SK-N-SH (cell line): ENCODE measurements around the gene COBL. TPM values are rescaled to one million over a fixed set of nuclear protein-coding genes. Genes with fewer than 3 reads are reported as not detected.

Source experiments
- CTCF ChIA-PET: fragments of 300-600, 350-600 bp; formaldehyde crosslinking; extraction: SDS; loops from one replicate; lab custom pipeline; 2021; lab: Yijun Ruan, JAX
- POLR2A ChIA-PET: fragments of 350-600 bp; sonication (Branson Sonifier 250); formaldehyde crosslinking; extraction: SDS; loops from one replicate; lab custom pipeline; 2020; ENCODE audit warnings: antibody characterized with exemption, inconsistent platforms; lab: Yijun Ruan, JAX
- DNase-seq: peaks from one replicate; pipeline ENCODE4 v3.0.0; 2012
- H2AFZ ChIP-seq: fragments of 200-600 bp; sonication (generic); 2 replicates; pipeline ENCODE4 v1.8.1; 2016; ENCODE audit warnings: antibody characterized with exemption, mild to moderate bottlenecking, low read depth
- H3F3A ChIP-seq: fragments of 200-600 bp; sonication (generic); replicated peaks from 2 replicates; pipeline ENCODE3; 2016; ENCODE audit warnings: antibody characterized with exemption, mild to moderate bottlenecking; ENCODE audit not compliant: insufficient read depth
- H3K27ac ChIP-seq, 2 experiments: fragments of 200-500 bp in 1 of 2; fragments of 200-600 bp in 1 of 2; sonication (Bioruptor generic) in 1 of 2; sonication (generic), shearing (Covaris generic) in 1 of 2; 2 replicates each; pipeline versions ENCODE4 v1.5.1 to v1.6.1; 2014 to 2016; ENCODE audit warnings: low read depth in 2 of 2, inconsistent platforms in 1 of 2, low read length in 1 of 2, mild to moderate bottlenecking in 1 of 2, mixed read lengths in 1 of 2
- H3K27me3 ChIP-seq: fragments of 200-600 bp; sonication (generic), shearing (Covaris generic); 2 replicates; pipeline ENCODE4 v1.6.1; 2016; ENCODE audit warnings: mixed run types; ENCODE audit not compliant: insufficient read depth
- H3K36me3 ChIP-seq, 2 experiments: fragments of 200-500 bp in 1 of 2; fragments of 200-600 bp in 1 of 2; sonication (Bioruptor generic) in 1 of 2; sonication (generic) in 1 of 2; replicated peaks in 1 of 2; 2 replicates each; pipeline versions ENCODE3 to v1.5.1; 2014 to 2016; ENCODE audit warnings: low read length in 1 of 2, mild to moderate bottlenecking in 1 of 2; ENCODE audit not compliant: insufficient read depth in 2 of 2, control insufficient read depth in 1 of 2
- H3K4me1 ChIP-seq, 2 experiments: fragments of 200-500 bp in 1 of 2; fragments of 200-600 bp in 1 of 2; sonication (Bioruptor generic) in 1 of 2; sonication (generic), shearing (Covaris generic) in 1 of 2; 2 replicates each; pipeline versions ENCODE4 v1.5.1 to v1.6.1; 2014 to 2016; ENCODE audit warnings: low read depth in 1 of 2, low read length in 1 of 2, mixed run types in 1 of 2; ENCODE audit not compliant: insufficient read depth in 2 of 2, control insufficient read depth in 1 of 2
- H3K4me2 ChIP-seq: fragments of 200-600 bp; sonication (generic), shearing (Covaris generic); 2 replicates; pipeline ENCODE4 v1.6.1; 2017; ENCODE audit warnings: mixed run types
- H3K4me3 ChIP-seq, 2 experiments: fragments of 200-500 bp in 1 of 2; fragments of 200-600 bp in 1 of 2; sonication (Bioruptor generic) in 1 of 2; sonication (generic), shearing (Covaris generic) in 1 of 2; 2 replicates each; pipeline versions ENCODE4 v1.5.1 to v1.8.1; 2014 to 2016; ENCODE audit warnings: low read depth in 2 of 2, inconsistent platforms in 1 of 2, low read length in 1 of 2, mild to moderate bottlenecking in 1 of 2, mixed read lengths in 1 of 2, moderate library complexity in 1 of 2
- H3K79me2 ChIP-seq: fragments of 200-600 bp; sonication (generic); 2 replicates; pipeline ENCODE4 v1.8.1; 2017; ENCODE audit warnings: mild to moderate bottlenecking; ENCODE audit not compliant: insufficient read depth
- H3K9ac ChIP-seq: fragments of 200-600 bp; sonication (generic); 2 replicates; pipeline ENCODE4 v1.6.1; 2017; ENCODE audit warnings: mixed run types
- H3K9me2 ChIP-seq: fragments of 200-600 bp; sonication (generic); 2 replicates; pipeline ENCODE4 v1.6.1; 2017; ENCODE audit warnings: mixed run types
- H3K9me3 ChIP-seq: fragments of 200-600 bp; sonication (generic); 2 replicates; pipeline ENCODE4 v1.6.1; 2017; ENCODE audit warnings: mixed run types, mild to moderate bottlenecking, moderate library complexity
- H4K20me1 ChIP-seq: fragments of 200-600 bp; sonication (generic); 2 replicates; pipeline ENCODE4 v1.6.1; 2017; ENCODE audit warnings: mild to moderate bottlenecking, mixed run types; ENCODE audit not compliant: insufficient read depth
- ELF1 ChIP-seq: IDR thresholded peaks from 2 replicates; pipeline ENCODE4 v1.4.0; 2012
- EZH2phosphoT487 ChIP-seq: fragments of 200-600 bp; sonication (generic); IDR thresholded peaks from 2 replicates; pipeline ENCODE4 v1.6.1; 2017; ENCODE audit warnings: low read depth, mixed run types, mild to moderate bottlenecking, antibody characterized with exemption, moderate library complexity, borderline replicate concordance
- FOSL2 ChIP-seq: IDR thresholded peaks from 2 replicates; pipeline ENCODE4 v1.4.0; 2012; ENCODE audit warnings: low read depth, mild to moderate bottlenecking, moderate library complexity, borderline replicate concordance
- FOXM1 ChIP-seq: IDR thresholded peaks from 2 replicates; pipeline ENCODE4 v1.4.0; 2012; ENCODE audit warnings: low read depth, mild to moderate bottlenecking
- GABPA ChIP-seq: IDR thresholded peaks from 2 replicates; pipeline ENCODE4 v1.4.0; 2012; ENCODE audit warnings: low read depth, mild to moderate bottlenecking
- GATA2 ChIP-seq: sonication (generic); formaldehyde crosslinking; IDR thresholded peaks from 2 replicates; pipeline ENCODE4 v1.5.0; 2020; ENCODE audit warnings: mild to moderate bottlenecking, missing genetic modification reagents
- IRF3 ChIP-seq: fragments of 150-350 bp; IDR thresholded peaks from 2 replicates; pipeline ENCODE4 v1.6.1; 2016; ENCODE audit warnings: mild to moderate bottlenecking, low read depth, low read length
- NFIC ChIP-seq: IDR thresholded peaks from 2 replicates; pipeline ENCODE4 v1.4.0; 2012; ENCODE audit warnings: borderline replicate concordance
- RCOR1 ChIP-seq: fragments of 150-350 bp; IDR thresholded peaks from 2 replicates; pipeline ENCODE4 v1.6.1; 2017; ENCODE audit warnings: antibody characterized with exemption, low read length
- REST ChIP-seq: IDR thresholded peaks from 2 replicates; pipeline ENCODE4 v1.6.1; 2012; ENCODE audit warnings: mild to moderate bottlenecking, low read depth, low read length, moderate library complexity
- RFX5 ChIP-seq: IDR thresholded peaks from 2 replicates; pipeline ENCODE4 v1.6.1; 2012; ENCODE audit warnings: mild to moderate bottlenecking, improper control_type of control experiment, low read length
- RXRA ChIP-seq: IDR thresholded peaks from 2 replicates; pipeline ENCODE4 v1.4.0; 2012; ENCODE audit warnings: low read depth, mild to moderate bottlenecking, borderline replicate concordance
- SIN3A ChIP-seq: IDR thresholded peaks from 2 replicates; pipeline ENCODE4 v1.6.1; 2012; ENCODE audit warnings: low read depth, mild to moderate bottlenecking, low read length, moderate library complexity, borderline replicate concordance
- SMC3 ChIP-seq: IDR thresholded peaks from 2 replicates; pipeline ENCODE4 v1.6.1; 2012; ENCODE audit warnings: low read depth, low read length, improper control_type of control experiment
- TAF1 ChIP-seq: IDR thresholded peaks from 2 replicates; pipeline ENCODE4 v1.6.1; 2012; ENCODE audit warnings: low read depth, mild to moderate bottlenecking, low read length, moderate library complexity, borderline replicate concordance
- TEAD4 ChIP-seq: IDR thresholded peaks from 2 replicates; pipeline ENCODE4 v1.4.0; 2012; ENCODE audit warnings: mild to moderate bottlenecking, borderline replicate concordance; ENCODE audit not compliant: insufficient read depth
- WGBS: methylation state at CpG from one replicate; pipeline ENCODE4 v1.1.6; 2017; ENCODE audit warnings: low lambda C conversion rate; 5-methylcytosine and 5-hydroxymethylcytosine counted together
- polyA plus RNA-seq, 3 experiments: library from polyadenylated mRNA; depleted of rRNA; stranded (reverse); fragments of >200 nt; gene quantifications; 2 replicates each; pipeline ENCODE4 v1.2.3, GENCODE V29; 2012
- TF ChIP-seq, protein P1 (sequence below): IDR thresholded peaks from 2 replicates; pipeline ENCODE4 v1.4.0; 2012; ENCODE audit warnings: low read depth

Gene COBL
- polyA plus RNA-seq, 1 of the 3 experiments (the other 2 are of a cell fraction), result under 0.01 TPM

- H3K27ac ChIP-seq, result no peak overlapping the region
- 17% methylated on average over 3 of the region's 3 CpGs for WGBS
- no peaks in the 10 kb centered on the region for H3K9me2 ChIP-seq
- no peaks in the 10 kb centered on the region for H3K36me3 ChIP-seq
- ChIA-PET POLR2A (no interaction called here), CTCF (no interaction called here)
- no peak overlapping the region for H3K4me3 ChIP-seq
- H3F3A ChIP-seq, result no peaks in the 10 kb centered on the region
- no peak overlapping the region for H3K4me2 ChIP-seq
- H3K9ac ChIP-seq, result no peak overlapping the region
- DNase-seq, result no peak
- no peaks in the 10 kb centered on the region for H3K79me2 ChIP-seq
- H3K9me3 ChIP-seq, result no peaks in the 10 kb centered on the region
- TF ChIP-seq RXRA (no peak), TAF1 (no peak), RCOR1 (no peak), IRF3 (no peak), SMC3 (no peak)
- TF ChIP-seq, protein P1, sequence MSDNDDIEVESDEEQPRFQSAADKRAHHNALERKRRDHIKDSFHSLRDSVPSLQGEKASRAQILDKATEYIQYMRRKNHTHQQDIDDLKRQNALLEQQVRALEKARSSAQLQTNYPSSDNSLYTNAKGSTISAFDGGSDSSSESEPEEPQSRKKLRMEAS, result no peak
- H3K27me3 ChIP-seq, result peaks cover 82% of the 10 kb centered on the region
- no peak overlapping the region for H2AFZ ChIP-seq
- H3K4me1 ChIP-seq, result no peaks in the 10 kb centered on the region; a peak in 1 of 4 replicates
- no peaks in the 10 kb centered on the region for H4K20me1 ChIP-seq
These were observed 238.6 kb downstream of the COBL start for GRCh38 chr7:51077987-51078370.

GRCh38 chr7:51077316-51077986 is 239.2 kb downstream of the COBL start:
- CTCF ChIA-PET, result interaction anchor here (2.1 kb wide), 1 partner anchor 10 kb away, joined by 12 read pairs; no protein-coding TSS in a partner anchor
- Histone ChIP-seq H3K4me3 (no peak overlapping the region), H3K36me3 (no peaks in the 10 kb centered on the region), H3K4me1 (no peaks in the 10 kb centered on the region; a peak in 1 of 4 replicates), H3K27me3 (peaks cover 78% of the 10 kb centered on the region), H3K9ac (no peak overlapping the region), H3K27ac (no peak overlapping the region), H4K20me1 (no peaks in the 10 kb centered on the region), H3K79me2 (no peaks in the 10 kb centered on the region), H2AFZ (no peak overlapping the region), H3K4me2 (no peak overlapping the region), H3F3A (no peaks in the 10 kb centered on the region), H3K9me2 (no peaks in the 10 kb centered on the region), H3K9me3 (no peaks in the 10 kb centered on the region)
- 9% methylated on average over 3 of the region's 3 CpGs for WGBS
- POLR2A ChIA-PET, result no interaction called here
- no peak for DNase-seq
- TF ChIP-seq NFIC (no peak), GABPA (no peak), FOSL2 (no peak), SIN3A (no peak), FOXM1 (no peak), REST (no peak), GATA2 (CRISPR knock-in tag) (no peak), TEAD4 (no peak), RFX5 (no peak), EZH2phosphoT487 (no peak), ELF1 (no peak)
- TF ChIP-seq, protein P1, result no peak
